H9 (cell line): ENCODE measurements around the gene SRGAP1. TPM values are rescaled to one million over a fixed set of nuclear protein-coding genes. Genes with fewer than 3 reads are reported as not detected.

ENCODE experiments used
- DNase-seq: peaks from one replicate; pipeline ENCODE4 v3.0.0-alpha.2; 2017
- H2AFZ ChIP-seq: one replicate; pipeline ENCODE4 v1.6.1; 2013; ENCODE audit warnings: mild to moderate bottlenecking, low read length, control low read depth, moderate library complexity
- H2AK5ac ChIP-seq: 2 replicates; pipeline ENCODE4 v1.6.1; 2013; ENCODE audit warnings: low read length, control low read depth, mixed read lengths; ENCODE audit not compliant: insufficient read length
- H2BK120ac ChIP-seq: one replicate; pipeline ENCODE4 v1.6.1; 2013; ENCODE audit warnings: low read depth, mild to moderate bottlenecking, low read length, control low read depth, inconsistent platforms; ENCODE audit not compliant: poor library complexity, severe bottlenecking
- H2BK12ac ChIP-seq: 2 replicates; pipeline ENCODE4 v1.6.1; 2013; ENCODE audit warnings: low read length, control low read depth, mixed read lengths, low read depth; ENCODE audit not compliant: insufficient read length
- H2BK15ac ChIP-seq: 2 replicates; pipeline ENCODE4 v1.6.1; 2013; ENCODE audit warnings: low read depth, low read length, control low read depth
- H2BK20ac ChIP-seq: one replicate; pipeline ENCODE4 v1.6.1; 2013; ENCODE audit warnings: low read depth, mild to moderate bottlenecking, low read length, control low read depth, inconsistent platforms; ENCODE audit not compliant: poor library complexity, severe bottlenecking
- H2BK5ac ChIP-seq: 2 replicates; pipeline ENCODE4 v1.6.1; 2013; ENCODE audit warnings: low read length, control low read depth, mixed read lengths; ENCODE audit not compliant: insufficient read length
- H3K14ac ChIP-seq: 2 replicates; pipeline ENCODE4 v1.6.1; 2013; ENCODE audit warnings: low read length, control low read depth; ENCODE audit not compliant: insufficient read depth
- H3K18ac ChIP-seq: 2 replicates; pipeline ENCODE4 v1.6.1; 2013; ENCODE audit warnings: low read depth, mild to moderate bottlenecking, mixed read lengths, low read length, control low read depth; ENCODE audit not compliant: insufficient read length
- H3K23ac ChIP-seq: 2 replicates; pipeline ENCODE4 v1.6.1; 2013; ENCODE audit warnings: low read length, control low read depth, mixed read lengths, low read depth; ENCODE audit not compliant: insufficient read length
- H3K23me2 ChIP-seq: 2 replicates; pipeline ENCODE4 v1.6.1; 2013; ENCODE audit warnings: low read depth, mild to moderate bottlenecking, mixed read lengths, low read length, control low read depth; ENCODE audit not compliant: insufficient read length, poor library complexity, severe bottlenecking
- H3K27ac ChIP-seq: 2 replicates; pipeline ENCODE4 v1.5.1; 2013; ENCODE audit warnings: low read length, control low read depth, mixed read lengths, low read depth; ENCODE audit not compliant: insufficient read length
- H3K27me3 ChIP-seq: 2 replicates; pipeline ENCODE4 v1.6.1; 2013; ENCODE audit warnings: low read length, control low read depth, inconsistent platforms; ENCODE audit not compliant: insufficient read depth
- H3K4ac ChIP-seq: 2 replicates; pipeline ENCODE4 v1.6.1; 2013; ENCODE audit warnings: low read depth, mild to moderate bottlenecking, control low read depth, inconsistent platforms, low read length, moderate library complexity
- H3K4me1 ChIP-seq: 2 replicates; pipeline ENCODE4 v1.6.1; 2013; ENCODE audit warnings: low read length, control low read depth, inconsistent platforms; ENCODE audit not compliant: insufficient read depth
- H3K4me2 ChIP-seq: 2 replicates; pipeline ENCODE4 v1.6.1; 2013; ENCODE audit warnings: low read length, control low read depth, mixed read lengths; ENCODE audit not compliant: insufficient read length, insufficient read depth
- H3K56ac ChIP-seq: 2 replicates; pipeline ENCODE4 v1.6.1; 2013; ENCODE audit warnings: low read depth, mild to moderate bottlenecking, mixed read lengths, low read length, control low read depth; ENCODE audit not compliant: insufficient read length
- H3K79me1 ChIP-seq: 2 replicates; pipeline ENCODE4 v1.6.1; 2013; ENCODE audit warnings: low read depth, mild to moderate bottlenecking, moderate library complexity, low read length, control low read depth, inconsistent platforms; ENCODE audit not compliant: insufficient read depth, poor library complexity, severe bottlenecking
- H3K79me2 ChIP-seq: 2 replicates; pipeline ENCODE4 v1.6.1; 2013; ENCODE audit warnings: low read length, control low read depth, inconsistent platforms; ENCODE audit not compliant: insufficient read depth
- H3K9ac ChIP-seq: 2 replicates; pipeline ENCODE4 v1.6.1; 2013; ENCODE audit warnings: low read length, control low read depth, mixed read lengths; ENCODE audit not compliant: insufficient read length; ENCODE audit errors: extremely low read depth
- H3K9me3 ChIP-seq: one replicate; pipeline ENCODE4 v1.6.1; 2013; ENCODE audit warnings: low read depth, low read length, inconsistent platforms; ENCODE audit not compliant: control insufficient read depth
- H3T11ph ChIP-seq: one replicate; pipeline ENCODE4 v1.6.1; 2013; ENCODE audit warnings: mild to moderate bottlenecking, low read length, control low read depth, inconsistent platforms
- H4K20me1 ChIP-seq: one replicate; pipeline ENCODE4 v1.6.1; 2013; ENCODE audit not compliant: control insufficient read depth, insufficient read length, insufficient read depth
- H4K5ac ChIP-seq: 2 replicates; pipeline ENCODE4 v1.6.1; 2013; ENCODE audit warnings: low read depth, mild to moderate bottlenecking, mixed read lengths, low read length, control low read depth; ENCODE audit not compliant: insufficient read length
- H4K8ac ChIP-seq: replicated peaks from 2 replicates; pipeline ENCODE4 v1.6.1; 2013; ENCODE audit warnings: low read length, control low read depth, mixed read lengths, low read depth; ENCODE audit not compliant: insufficient read length
- H4K91ac ChIP-seq: 2 replicates; pipeline ENCODE4 v1.6.1; 2013; ENCODE audit warnings: low read depth, mild to moderate bottlenecking, moderate library complexity, mixed read lengths, low read length, control low read depth; ENCODE audit not compliant: insufficient read length
- H3K27ac Mint-ChIP-seq, 3 experiments: 2 replicates in 2 of 3; 3 replicates in 1 of 3; pipeline ENCODE4 v1.8.0; 2020 to 2021; ENCODE audit warnings: mixed read lengths in 3 of 3, mild to moderate bottlenecking in 1 of 3, moderate library complexity in 1 of 3
- H3K27me3 Mint-ChIP-seq: 2 replicates; pipeline ENCODE4 v1.8.0; 2021; ENCODE audit warnings: low read depth, mild to moderate bottlenecking, moderate library complexity, mixed read lengths
- H3K36me3 Mint-ChIP-seq, 3 experiments: 2 replicates in 2 of 3; 3 replicates in 1 of 3; pipeline ENCODE4 v1.8.0; 2020 to 2021; ENCODE audit warnings: low read depth in 3 of 3, mixed read lengths in 3 of 3; ENCODE audit not compliant: insufficient read depth in 1 of 3
- H3K4me1 Mint-ChIP-seq, 2 experiments: 2 replicates each; pipeline ENCODE4 v1.8.0; 2020; ENCODE audit warnings: mixed read lengths in 2 of 2
- H3K4me3 Mint-ChIP-seq, 2 experiments: 2 replicates in 1 of 2; 3 replicates in 1 of 2; pipeline ENCODE4 v1.8.0; 2020 to 2021; ENCODE audit warnings: mild to moderate bottlenecking in 2 of 2, mixed read lengths in 2 of 2, moderate library complexity in 1 of 2
- H3K9me3 Mint-ChIP-seq, 2 experiments: 2 replicates in 1 of 2; 3 replicates in 1 of 2; pipeline ENCODE4 v1.8.0; 2020; ENCODE audit warnings: mild to moderate bottlenecking in 2 of 2, mixed read lengths in 2 of 2, moderate library complexity in 1 of 2
- WGBS: extraction: QIAGEN DNeasy Blood & Tissue Kit; methylation state at CpG from one replicate; pipeline ENCODE4 v1.1.7; 2013; ENCODE audit warnings: missing lambda C conversion rate, low lambda C conversion rate, mixed read lengths; ENCODE audit not compliant: insufficient read length; ENCODE audit errors: extremely low coverage; 5-methylcytosine and 5-hydroxymethylcytosine counted together
- total RNA-seq: library from RNA; stranded (reverse); gene quantifications from 2 replicates; pipeline ENCODE4 v1.2.1, GENCODE V29; 2021
- TF ChIP-seq, protein P1 (sequence below): fragments of 200-600 bp; sonication (generic); conservative IDR thresholded peaks from 3 replicates; pipeline ENCODE4 v1.8.0; 2021; ENCODE audit warnings: antibody characterized with exemption, mild to moderate bottlenecking

The SRGAP1 gene
- total RNA-seq, 1 experiment from 2014 or later, result 4.8 TPM

DNA sequence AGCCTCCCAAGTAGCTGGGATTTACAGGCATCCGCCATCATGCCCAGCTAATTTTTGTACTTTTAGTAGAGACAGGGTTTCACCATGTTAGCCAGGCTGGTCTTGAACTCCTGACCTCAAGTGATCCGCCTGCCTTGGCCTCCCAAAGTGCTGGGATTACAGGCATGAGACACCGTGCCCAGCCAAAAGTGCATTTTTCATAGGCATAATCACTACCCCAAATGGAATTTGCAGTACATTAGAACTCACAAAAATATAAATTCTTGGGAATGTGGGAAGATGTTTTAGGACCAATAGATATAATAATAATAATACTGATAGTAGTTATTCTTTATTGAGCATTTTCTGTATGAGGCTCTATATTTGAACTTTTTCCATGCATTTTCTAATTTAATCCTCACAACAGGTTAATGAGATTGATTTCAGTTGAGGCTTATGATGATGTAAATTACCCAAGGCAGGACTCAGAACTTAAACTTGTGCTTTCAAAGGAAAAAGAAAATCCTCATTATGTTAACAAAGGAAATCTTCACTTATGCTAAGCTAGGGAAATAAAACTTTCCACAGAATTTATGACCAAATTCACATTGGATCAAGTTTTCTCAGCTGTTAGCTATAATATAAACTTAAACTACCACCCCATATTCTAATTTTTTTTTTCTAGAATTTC, 121.6 kb downstream of the SRGAP1 start:
- Histone ChIP-seq H3K4me2 (no peak overlapping the region), H2BK120ac (no peak overlapping the region)
- no CpG with 5 or more reads among the region's 3 CpGs for WGBS

More for the DNA sequence above, 121.6 kb downstream of the SRGAP1 start:
- no peak overlapping the region for H3K23ac ChIP-seq
- H3K79me1 ChIP-seq, result no peaks in the 10 kb centered on the region
- Mint-ChIP-seq H3K4me3 (no peak overlapping the region), H3K9me3 (no peaks in the 10 kb centered on the region), H3K4me1 (peaks cover 41 to 49% of the 10 kb centered on the region in 2 experiments), H3K27ac (peak overlapping the region in 2 of 3 experiments; percentile 8 to 43; a peak in 1 of 7 replicates), H3K27me3 (no peaks in the 10 kb centered on the region), H3K36me3 (no peaks in the 10 kb centered on the region)
- H3K23me2 ChIP-seq, result no peaks in the 10 kb centered on the region
- no peak overlapping the region for H4K8ac ChIP-seq
- no peak overlapping the region for H3K56ac ChIP-seq
- no peak overlapping the region for H3K9ac ChIP-seq
- no peak overlapping the region for H3T11ph ChIP-seq
- H4K5ac ChIP-seq, result no peak overlapping the region
- H3K27ac ChIP-seq, result no peak overlapping the region
- no peaks in the 10 kb centered on the region; the same call in 1 of the 2 replicates for H3K4me1 ChIP-seq
- H3K79me2 ChIP-seq, result no peaks in the 10 kb centered on the region
- no peaks in the 10 kb centered on the region for H3K27me3 ChIP-seq
- no peaks in the 10 kb centered on the region for H4K20me1 ChIP-seq
- no peak overlapping the region for H3K4ac ChIP-seq
- H2BK20ac ChIP-seq, result no peak overlapping the region
- no peak overlapping the region for H3K14ac ChIP-seq
- no peak overlapping the region for H3K18ac ChIP-seq
- no peak overlapping the region for H2BK15ac ChIP-seq
- H4K91ac ChIP-seq, result no peak overlapping the region
- no peak overlapping the region for H2BK12ac ChIP-seq
- DNase-seq, result no peak
- H2BK5ac ChIP-seq, result no peak overlapping the region
- no peak overlapping the region for H2AFZ ChIP-seq
- TF ChIP-seq, protein P1, sequence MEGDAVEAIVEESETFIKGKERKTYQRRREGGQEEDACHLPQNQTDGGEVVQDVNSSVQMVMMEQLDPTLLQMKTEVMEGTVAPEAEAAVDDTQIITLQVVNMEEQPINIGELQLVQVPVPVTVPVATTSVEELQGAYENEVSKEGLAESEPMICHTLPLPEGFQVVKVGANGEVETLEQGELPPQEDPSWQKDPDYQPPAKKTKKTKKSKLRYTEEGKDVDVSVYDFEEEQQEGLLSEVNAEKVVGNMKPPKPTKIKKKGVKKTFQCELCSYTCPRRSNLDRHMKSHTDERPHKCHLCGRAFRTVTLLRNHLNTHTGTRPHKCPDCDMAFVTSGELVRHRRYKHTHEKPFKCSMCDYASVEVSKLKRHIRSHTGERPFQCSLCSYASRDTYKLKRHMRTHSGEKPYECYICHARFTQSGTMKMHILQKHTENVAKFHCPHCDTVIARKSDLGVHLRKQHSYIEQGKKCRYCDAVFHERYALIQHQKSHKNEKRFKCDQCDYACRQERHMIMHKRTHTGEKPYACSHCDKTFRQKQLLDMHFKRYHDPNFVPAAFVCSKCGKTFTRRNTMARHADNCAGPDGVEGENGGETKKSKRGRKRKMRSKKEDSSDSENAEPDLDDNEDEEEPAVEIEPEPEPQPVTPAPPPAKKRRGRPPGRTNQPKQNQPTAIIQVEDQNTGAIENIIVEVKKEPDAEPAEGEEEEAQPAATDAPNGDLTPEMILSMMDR, result no peak
- H2AK5ac ChIP-seq, result no peak overlapping the region
- no peaks in the 10 kb centered on the region for H3K9me3 ChIP-seq
